ENCODE measurements around the gene AKAP10.
"Not testable (repeated sequence)": the region's sequence is repeated elsewhere in the genome, so short reads cannot be mapped to it uniquely, and the experiment has no call there.

AKAP10 gene

GRCh38 chr17:19867329-19868078 lies 110.1 kb downstream of the AKAP10 start, which contains the start of gene ULK2:
ULK2 (minus strand) TSS chr17:19867936; CDS start chr17:19867417, 519 bp downstream.
- WGBS (ENCODE audit: insufficient coverage), result 1% methylated on average over 73 of the region's 111 CpGs
- Histone ChIP-seq H3K36me3 (ENCODE audit: control insufficient read depth in 4 of 4, insufficient read depth in 4 of 4, low read length in 3 of 4) (peaks cover 0 to 8% (median 3%) of the 10 kb centered on the region in 4 experiments), H3K27me3 (replicated peaks in 2 of 5; ENCODE audit: control insufficient read depth in 4 of 5, insufficient read depth in 5 of 5, low read length in 4 of 5) (no peaks in the 10 kb centered on the region), H3K9me3 (ENCODE audit: control extremely low read depth in 1 of 5, control insufficient read depth in 4 of 5, insufficient read depth in 2 of 5, low read depth in 1 of 5, low read length in 4 of 5) (no peaks in the 10 kb centered on the region), H3K4me3 (ENCODE audit: control insufficient read depth in 1 of 7, extremely low read depth in 1 of 7, insufficient read depth in 4 of 7, low read depth in 2 of 7, low read length in 6 of 7) (peak within 1 kb of the TSS; percentile 57 to 90 (median 71)), H3K4me1 (ENCODE audit: control extremely low read depth in 1 of 4, control insufficient read depth in 4 of 4, insufficient read depth in 4 of 4, low read length in 3 of 4) (peaks cover 3 to 21% (median 17%) of the 10 kb centered on the region in 4 experiments), H3K27ac (ENCODE audit: insufficient read depth in 1 of 2, low read depth in 1 of 2, low read length in 2 of 2, poor library complexity in 1 of 2, severe bottlenecking in 2 of 2) (peak within 1 kb of the TSS; percentile 15 to 71)
- ChIA-PET CTCF (interaction anchor here (0.7 to 1.4 kb wide), 7 partner anchors 10 to 78 kb away, joined by 3 to 6 read pairs (median 3); no protein-coding TSS in a partner anchor), POLR2A (interaction anchor here (0.6 kb wide), 1 partner anchor 201 kb away, joined by 4 read pairs; no protein-coding TSS in a partner anchor)
- peak; percentile 74 to 83 (median 78) for DNase-seq

GRCh38 chr17:19867079-19867328 lies 110.6 kb downstream of the AKAP10 start:
- Histone ChIP-seq H3K27me3 (replicated peaks in 2 of 5; ENCODE audit: control insufficient read depth in 4 of 5, insufficient read depth in 5 of 5, low read length in 4 of 5) (no peaks in the 10 kb centered on the region), H3K27ac (ENCODE audit: insufficient read depth in 1 of 2, low read depth in 1 of 2, low read length in 2 of 2, poor library complexity in 1 of 2, severe bottlenecking in 2 of 2) (peak overlapping the region; percentile 15 to 71), H3K36me3 (ENCODE audit: control insufficient read depth in 4 of 4, insufficient read depth in 4 of 4, low read length in 3 of 4) (peaks cover 0 to 9% (median 5%) of the 10 kb centered on the region in 4 experiments), H3K4me1 (ENCODE audit: control extremely low read depth in 1 of 4, control insufficient read depth in 4 of 4, insufficient read depth in 4 of 4, low read length in 3 of 4) (peaks cover 3 to 21% (median 17%) of the 10 kb centered on the region in 4 experiments), H3K9me3 (ENCODE audit: control extremely low read depth in 1 of 5, control insufficient read depth in 4 of 5, insufficient read depth in 2 of 5, low read depth in 1 of 5, low read length in 4 of 5) (no peaks in the 10 kb centered on the region), H3K4me3 (ENCODE audit: control insufficient read depth in 1 of 7, extremely low read depth in 1 of 7, insufficient read depth in 4 of 7, low read depth in 2 of 7, low read length in 6 of 7) (peak overlapping the region; percentile 57 to 90 (median 71))
- POLR2A ChIA-PET, result interaction anchor here (0.6 kb wide), 1 partner anchor 201 kb away, joined by 4 read pairs; no protein-coding TSS in a partner anchor
- CTCF ChIA-PET, result interaction anchor here (0.9 to 1.2 kb wide), 2 partner anchors 67 to 78 kb away, joined by 3 to 4 read pairs; no protein-coding TSS in a partner anchor
- WGBS (ENCODE audit: insufficient coverage), result 0% methylated on average over 21 of the region's 27 CpGs
- peak; percentile 63 to 83 (median 74) for DNase-seq

- no peak for DNase-seq
- peaks cover 3 to 21% (median 17%) of the 10 kb centered on the region in 4 experiments for H3K4me1 ChIP-seq (ENCODE audit: control extremely low read depth in 1 of 4, control insufficient read depth in 4 of 4, insufficient read depth in 4 of 4, low read length in 3 of 4)
- H3K4me3 ChIP-seq (ENCODE audit: control insufficient read depth in 1 of 7, extremely low read depth in 1 of 7, insufficient read depth in 4 of 7, low read depth in 2 of 7, low read length in 6 of 7), result no peak overlapping the region
- peaks cover 0 to 13% (median 6%) of the 10 kb centered on the region in 4 experiments for H3K36me3 ChIP-seq (ENCODE audit: control insufficient read depth in 4 of 4, insufficient read depth in 4 of 4, low read length in 3 of 4)
- no CpG with 5 or more reads among the region's 3 CpGs for WGBS (ENCODE audit: insufficient coverage)
- no peaks in the 10 kb centered on the region for H3K9me3 ChIP-seq (ENCODE audit: control extremely low read depth in 1 of 5, control insufficient read depth in 4 of 5, insufficient read depth in 2 of 5, low read depth in 1 of 5, low read length in 4 of 5)
- no peaks in the 10 kb centered on the region for H3K27me3 ChIP-seq (replicated peaks in 2 of 5; ENCODE audit: control insufficient read depth in 4 of 5, insufficient read depth in 5 of 5, low read length in 4 of 5)
- no peak overlapping the region for H3K27ac ChIP-seq (ENCODE audit: insufficient read depth in 1 of 2, low read depth in 1 of 2, low read length in 2 of 2, poor library complexity in 1 of 2, severe bottlenecking in 2 of 2)
- ChIA-PET CTCF (interaction anchor here (1.6 kb wide), 1 partner anchor 10 kb away, joined by 4 read pairs; no protein-coding TSS in a partner anchor), POLR2A (interaction anchor here (0.6 kb wide), 1 partner anchor 77 kb away, joined by 3 read pairs; no protein-coding TSS in a partner anchor)
Observed at GRCh38 chr17:19865021-19865420, 112.6 kb downstream of the AKAP10 start.

GRCh38 chr17:19860647-19861177 lies 116.9 kb downstream of the AKAP10 start:
- 100% methylated on average over 3 of the region's 9 CpGs for WGBS (ENCODE audit: insufficient coverage)
- POLR2A ChIA-PET; H3K27me3 ChIP-seq (replicated peaks in 2 of 5; ENCODE audit: control insufficient read depth in 4 of 5, insufficient read depth in 5 of 5, low read length in 4 of 5); DNase-seq; H3K4me3 ChIP-seq (ENCODE audit: control insufficient read depth in 1 of 7, extremely low read depth in 1 of 7, insufficient read depth in 4 of 7, low read depth in 2 of 7, low read length in 6 of 7); H3K9me3 ChIP-seq (ENCODE audit: control extremely low read depth in 1 of 5, control insufficient read depth in 4 of 5, insufficient read depth in 2 of 5, low read depth in 1 of 5, low read length in 4 of 5); CTCF ChIA-PET; H3K4me1 ChIP-seq (ENCODE audit: control extremely low read depth in 1 of 4, control insufficient read depth in 4 of 4, insufficient read depth in 4 of 4, low read length in 3 of 4); H3K27ac ChIP-seq (ENCODE audit: insufficient read depth in 1 of 2, low read depth in 1 of 2, low read length in 2 of 2, poor library complexity in 1 of 2, severe bottlenecking in 2 of 2): not testable (repeated sequence)
- peaks cover 5 to 18% (median 10%) of the 10 kb centered on the region in 4 experiments for H3K36me3 ChIP-seq (ENCODE audit: control insufficient read depth in 4 of 4, insufficient read depth in 4 of 4, low read length in 3 of 4)

- H3K27ac ChIP-seq (ENCODE audit: insufficient read depth in 1 of 2, low read depth in 1 of 2, low read length in 2 of 2, poor library complexity in 1 of 2, severe bottlenecking in 2 of 2), result no peak overlapping the region
- no peaks in the 10 kb centered on the region for H3K27me3 ChIP-seq (replicated peaks in 2 of 5; ENCODE audit: control insufficient read depth in 4 of 5, insufficient read depth in 5 of 5, low read length in 4 of 5)
- H3K4me3 ChIP-seq (ENCODE audit: control insufficient read depth in 1 of 7, extremely low read depth in 1 of 7, insufficient read depth in 4 of 7, low read depth in 2 of 7, low read length in 6 of 7), result no peak overlapping the region
- DNase-seq, result no peak
- no peaks in the 10 kb centered on the region for H3K9me3 ChIP-seq (ENCODE audit: control extremely low read depth in 1 of 5, control insufficient read depth in 4 of 5, insufficient read depth in 2 of 5, low read depth in 1 of 5, low read length in 4 of 5)
- POLR2A ChIA-PET, result no interaction called here
- 82% methylated on average over 2 of the region's 2 CpGs for WGBS (ENCODE audit: insufficient coverage)
- H3K36me3 ChIP-seq (ENCODE audit: control insufficient read depth in 4 of 4, insufficient read depth in 4 of 4, low read length in 3 of 4), result peaks cover 5 to 11% (median 7%) of the 10 kb centered on the region in 4 experiments
- no peaks in the 10 kb centered on the region for H3K4me1 ChIP-seq (ENCODE audit: control extremely low read depth in 1 of 4, control insufficient read depth in 4 of 4, insufficient read depth in 4 of 4, low read length in 3 of 4)
- CTCF ChIA-PET, result interaction anchor here (0.6 to 1.5 kb wide), 3 partner anchors 11 to 290 kb away, joined by 3 to 6 read pairs (median 3); no protein-coding TSS in a partner anchor
Observed at GRCh38 chr17:19857640-19858039, 120.0 kb downstream of the AKAP10 start.
